HepG2 (cell line): ENCODE measurements around the gene RAB20.

Source experiments
- ASH2L ChIP-seq: fragments of 300-600, 200-600 bp; sonication (generic); IDR thresholded peaks from 2 replicates; pipeline ENCODE4 v1.7.0; 2017; ENCODE audit warnings: low read depth, mild to moderate bottlenecking, moderate library complexity, mixed read lengths, low read length; ENCODE audit not compliant: insufficient read length
- HOXA7 ChIP-seq: sonication (generic); formaldehyde crosslinking; IDR thresholded peaks from 2 replicates; pipeline ENCODE4 v1.8.1; 2022; ENCODE audit warnings: mild to moderate bottlenecking, missing genetic modification reagents, moderate library complexity
- MAFF ChIP-seq: IDR thresholded peaks from 2 replicates; pipeline ENCODE4 v1.6.1; 2011; ENCODE audit warnings: low read depth, low read length, improper control_type of control experiment
- POLR2A ChIP-seq, 2 experiments: IDR thresholded peaks; 2 replicates each; pipeline ENCODE4 v1.6.1; 2011; ENCODE audit warnings: low read depth in 2 of 2, low read length in 2 of 2, mild to moderate bottlenecking in 1 of 2, moderate library complexity in 1 of 2; ENCODE audit not compliant: insufficient read depth in 1 of 2
- RCOR2 ChIP-seq: IDR thresholded peaks from 2 replicates; pipeline ENCODE4 v1.6.1; 2016; ENCODE audit warnings: missing biosample characterization, missing genetic modification reagents
- RELA ChIP-seq: sonication (generic); formaldehyde crosslinking; IDR thresholded peaks from 2 replicates; pipeline ENCODE4 v1.4.0; 2020; ENCODE audit warnings: missing genetic modification reagents
- RERE ChIP-seq: IDR thresholded peaks from 2 replicates; pipeline ENCODE4 v1.6.1; 2016; ENCODE audit warnings: low read depth, missing genetic modification reagents, missing compliant biosample characterization
- SATB2 ChIP-seq: sonication (generic); formaldehyde crosslinking; IDR thresholded peaks from 2 replicates; pipeline ENCODE4 v1.5.0; 2020; ENCODE audit warnings: missing genetic modification reagents
- SRSF1 ChIP-seq: fragments of 200-400 bp; formaldehyde crosslinking; optimal IDR thresholded peaks from 2 replicates; pipeline ENCODE3; 2017; ENCODE audit warnings: mild to moderate bottlenecking, low read depth, low read length, moderate library complexity
- ZMAT3 ChIP-seq: sonication (generic); formaldehyde crosslinking; conservative IDR thresholded peaks from 2 replicates; pipeline ENCODE4 v1.7.0; 2021; ENCODE audit warnings: missing genetic modification reagents
- ZNF30 ChIP-seq: sonication (generic); formaldehyde crosslinking; IDR thresholded peaks from 2 replicates; pipeline ENCODE4 v1.5.0; 2020; ENCODE audit warnings: mild to moderate bottlenecking, missing genetic modification reagents
- ZNF549 ChIP-seq: sonication (generic); formaldehyde crosslinking; IDR thresholded peaks from 2 replicates; pipeline ENCODE4 v1.5.0; 2020; ENCODE audit warnings: missing genetic modification reagents
- TF ChIP-seq, protein P1 (sequence below): IDR thresholded peaks from 2 replicates; pipeline ENCODE4 v1.6.1; 2016; ENCODE audit warnings: mild to moderate bottlenecking
- TF ChIP-seq, protein P2 (sequence below): IDR thresholded peaks from 2 replicates; pipeline ENCODE4 v1.6.1; 2012; ENCODE audit warnings: inconsistent platforms

- TF ChIP-seq, protein P1, sequence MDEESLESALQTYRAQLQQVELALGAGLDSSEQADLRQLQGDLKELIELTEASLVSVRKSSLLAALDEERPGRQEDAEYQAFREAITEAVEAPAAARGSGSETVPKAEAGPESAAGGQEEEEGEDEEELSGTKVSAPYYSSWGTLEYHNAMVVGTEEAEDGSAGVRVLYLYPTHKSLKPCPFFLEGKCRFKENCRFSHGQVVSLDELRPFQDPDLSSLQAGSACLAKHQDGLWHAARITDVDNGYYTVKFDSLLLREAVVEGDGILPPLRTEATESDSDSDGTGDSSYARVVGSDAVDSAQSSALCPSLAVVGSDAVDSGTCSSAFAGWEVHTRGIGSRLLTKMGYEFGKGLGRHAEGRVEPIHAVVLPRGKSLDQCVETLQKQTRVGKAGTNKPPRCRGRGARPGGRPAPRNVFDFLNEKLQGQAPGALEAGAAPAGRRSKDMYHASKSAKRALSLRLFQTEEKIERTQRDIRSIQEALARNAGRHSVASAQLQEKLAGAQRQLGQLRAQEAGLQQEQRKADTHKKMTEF (CRISPR knock-in tag) = no peak
- TF ChIP-seq SRSF1 (no peak), SATB2 (CRISPR knock-in tag) (no peak), ZNF30 (CRISPR knock-in tag) (no peak), ZNF549 (CRISPR knock-in tag) (no peak), HOXA7 (no peak), RCOR2 (CRISPR knock-in tag) (no peak), ASH2L (no peak), RERE (CRISPR knock-in tag) (no peak), ZMAT3 (no peak), RELA (no peak), MAFF (no peak), POLR2A (IDR thresholded peaks at IDR 0.05; ENCODE audit: insufficient read depth in 1 of 2, low read depth in 2 of 2, low read length in 2 of 2) (no peak)
- TF ChIP-seq, protein P2, sequence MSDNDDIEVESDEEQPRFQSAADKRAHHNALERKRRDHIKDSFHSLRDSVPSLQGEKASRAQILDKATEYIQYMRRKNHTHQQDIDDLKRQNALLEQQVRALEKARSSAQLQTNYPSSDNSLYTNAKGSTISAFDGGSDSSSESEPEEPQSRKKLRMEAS = no peak
Measured at GRCh38 chr13:110475550-110476219, 85.8 kb downstream of the RAB20 start.
